Type B pancreatic cell (in vitro differentiated cells): Measurements from ENCODE around the gene ADCY5. TPM values are rescaled to one million over a fixed set of nuclear protein-coding genes. Genes with fewer than 3 reads are reported as not detected.

Experiments
- DNase-seq: peaks from one replicate; pipeline ENCODE4 v3.0.0; 2021; ENCODE audit warnings: mixed read lengths; ENCODE audit not compliant: unreplicated experiment; ENCODE audit errors: extremely low spot score
- H3K27ac Mint-ChIP-seq: 2 replicates; pipeline ENCODE4 v1.8.0; 2021; ENCODE audit warnings: mild to moderate bottlenecking, mixed read lengths
- H3K27me3 Mint-ChIP-seq: 2 replicates; pipeline ENCODE4 v1.8.0; 2021; ENCODE audit warnings: mixed read lengths
- H3K36me3 Mint-ChIP-seq: 2 replicates; pipeline ENCODE4 v1.8.0; 2021; ENCODE audit warnings: mixed read lengths
- H3K4me1 Mint-ChIP-seq: one replicate; pipeline ENCODE4 v1.8.0; 2021; ENCODE audit warnings: mixed read lengths; ENCODE audit not compliant: unreplicated experiment
- H3K4me3 Mint-ChIP-seq: 2 replicates; pipeline ENCODE4 v1.8.0; 2021; ENCODE audit warnings: mild to moderate bottlenecking, mixed read lengths
- H3K9me3 Mint-ChIP-seq: 2 replicates; pipeline ENCODE4 v1.8.0; 2021; ENCODE audit warnings: mixed read lengths
- total RNA-seq: library from RNA; stranded (reverse); gene quantifications from 2 replicates; pipeline ENCODE4 v1.2.1, GENCODE V29; 2021; ENCODE audit warnings: low replicate concordance
- TF ChIP-seq, protein P1 (sequence below): fragments of 200-600 bp; sonication (generic); conservative IDR thresholded peaks from 2 replicates; pipeline ENCODE4 v1.5.0; 2021; ENCODE audit warnings: antibody characterized with exemption, mild to moderate bottlenecking

ADCY5 gene
- total RNA-seq, 1 donor from 2014 or later, result 9.1 TPM

DNA sequence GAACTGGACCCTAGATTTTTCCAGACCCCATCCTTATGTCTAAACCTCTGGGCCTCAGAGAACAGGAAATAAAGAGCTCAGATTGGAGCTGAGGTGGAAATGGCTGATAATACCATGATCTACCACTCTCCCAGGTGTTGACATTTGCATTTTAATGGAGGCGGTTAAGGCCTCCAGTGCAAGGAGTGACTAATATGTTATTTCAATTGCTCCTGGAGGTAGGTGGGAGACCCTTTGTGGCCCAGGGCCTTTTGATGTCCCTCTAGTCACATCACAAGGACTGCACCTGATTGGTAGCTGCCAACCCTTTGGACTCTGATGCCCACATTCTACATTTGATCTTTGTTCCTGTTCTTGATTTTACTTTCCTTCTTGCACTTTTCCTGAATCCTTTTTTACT lies 9.0 kb upstream of the ADCY5 start:
- Mint-ChIP-seq H3K36me3 (no peaks in the 10 kb centered on the region), H3K9me3 (no peaks in the 10 kb centered on the region), H3K4me3 (no peak overlapping the region), H3K4me1 (peaks cover 15% of the 10 kb centered on the region), H3K27ac (no peak overlapping the region), H3K27me3 (peaks cover 30% of the 10 kb centered on the region)
- no peak for DNase-seq
- TF ChIP-seq, protein P1, sequence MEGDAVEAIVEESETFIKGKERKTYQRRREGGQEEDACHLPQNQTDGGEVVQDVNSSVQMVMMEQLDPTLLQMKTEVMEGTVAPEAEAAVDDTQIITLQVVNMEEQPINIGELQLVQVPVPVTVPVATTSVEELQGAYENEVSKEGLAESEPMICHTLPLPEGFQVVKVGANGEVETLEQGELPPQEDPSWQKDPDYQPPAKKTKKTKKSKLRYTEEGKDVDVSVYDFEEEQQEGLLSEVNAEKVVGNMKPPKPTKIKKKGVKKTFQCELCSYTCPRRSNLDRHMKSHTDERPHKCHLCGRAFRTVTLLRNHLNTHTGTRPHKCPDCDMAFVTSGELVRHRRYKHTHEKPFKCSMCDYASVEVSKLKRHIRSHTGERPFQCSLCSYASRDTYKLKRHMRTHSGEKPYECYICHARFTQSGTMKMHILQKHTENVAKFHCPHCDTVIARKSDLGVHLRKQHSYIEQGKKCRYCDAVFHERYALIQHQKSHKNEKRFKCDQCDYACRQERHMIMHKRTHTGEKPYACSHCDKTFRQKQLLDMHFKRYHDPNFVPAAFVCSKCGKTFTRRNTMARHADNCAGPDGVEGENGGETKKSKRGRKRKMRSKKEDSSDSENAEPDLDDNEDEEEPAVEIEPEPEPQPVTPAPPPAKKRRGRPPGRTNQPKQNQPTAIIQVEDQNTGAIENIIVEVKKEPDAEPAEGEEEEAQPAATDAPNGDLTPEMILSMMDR, result no peak

GRCh38 chr3:123453675-123454074 lies 4.8 kb upstream of the ADCY5 start:
- no peak for DNase-seq
- H3K36me3 Mint-ChIP-seq, result no peaks in the 10 kb centered on the region
- peak overlapping the region; percentile 4 for H3K4me3 Mint-ChIP-seq
- TF ChIP-seq, protein P1, result no peak
- H3K27ac Mint-ChIP-seq, result no peak overlapping the region
- no peaks in the 10 kb centered on the region for H3K9me3 Mint-ChIP-seq
- peaks cover 13% of the 10 kb centered on the region for H3K4me1 Mint-ChIP-seq
- peaks cover 32% of the 10 kb centered on the region for H3K27me3 Mint-ChIP-seq

- peaks cover 1% of the 10 kb centered on the region for H3K36me3 Mint-ChIP-seq
- peaks cover 18% of the 10 kb centered on the region for H3K4me1 Mint-ChIP-seq
- peak overlapping the region; percentile 61 for H3K4me3 Mint-ChIP-seq
- DNase-seq, result no peak
- no peaks in the 10 kb centered on the region for H3K9me3 Mint-ChIP-seq
- TF ChIP-seq, protein P1, result no peak
- H3K27me3 Mint-ChIP-seq, result peaks cover 39% of the 10 kb centered on the region
- peak overlapping the region; percentile 9 for H3K27ac Mint-ChIP-seq
Observed at GRCh38 chr3:123451186-123451585, 2.3 kb upstream of the ADCY5 start.

DNA sequence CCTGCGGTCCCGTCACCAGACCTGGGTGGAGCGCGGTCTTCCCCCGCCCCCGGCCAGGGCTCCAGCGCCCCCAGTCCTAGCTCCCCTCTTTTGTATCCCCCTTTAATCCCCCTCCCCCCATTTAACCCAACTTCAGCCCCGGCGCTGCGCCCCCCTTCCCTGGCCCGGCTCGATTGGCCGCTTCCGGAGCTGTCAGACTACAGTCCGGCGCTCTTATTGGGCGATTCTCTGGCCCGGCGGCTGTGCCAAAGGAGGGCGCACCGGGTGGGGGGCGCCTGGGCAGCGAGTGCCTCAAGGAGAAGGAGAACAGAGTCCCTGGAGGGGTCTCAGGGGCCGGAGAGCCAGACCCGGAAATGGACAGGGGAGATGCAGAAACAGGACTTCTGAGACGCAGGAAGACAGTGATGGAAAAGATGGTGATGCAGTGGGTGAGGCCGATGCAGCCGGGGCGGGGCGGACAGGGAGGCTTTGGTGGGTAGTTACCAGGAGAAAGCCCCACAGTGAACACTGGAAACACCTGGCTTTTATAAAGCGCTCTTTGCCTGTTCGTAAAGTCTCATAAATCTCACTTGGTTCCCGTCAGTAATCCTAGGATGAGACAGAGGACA lies 1.2 kb upstream of the ADCY5 start:
- TF ChIP-seq, protein P1, result no peak
- H3K9me3 Mint-ChIP-seq, result no peaks in the 10 kb centered on the region

DNA sequence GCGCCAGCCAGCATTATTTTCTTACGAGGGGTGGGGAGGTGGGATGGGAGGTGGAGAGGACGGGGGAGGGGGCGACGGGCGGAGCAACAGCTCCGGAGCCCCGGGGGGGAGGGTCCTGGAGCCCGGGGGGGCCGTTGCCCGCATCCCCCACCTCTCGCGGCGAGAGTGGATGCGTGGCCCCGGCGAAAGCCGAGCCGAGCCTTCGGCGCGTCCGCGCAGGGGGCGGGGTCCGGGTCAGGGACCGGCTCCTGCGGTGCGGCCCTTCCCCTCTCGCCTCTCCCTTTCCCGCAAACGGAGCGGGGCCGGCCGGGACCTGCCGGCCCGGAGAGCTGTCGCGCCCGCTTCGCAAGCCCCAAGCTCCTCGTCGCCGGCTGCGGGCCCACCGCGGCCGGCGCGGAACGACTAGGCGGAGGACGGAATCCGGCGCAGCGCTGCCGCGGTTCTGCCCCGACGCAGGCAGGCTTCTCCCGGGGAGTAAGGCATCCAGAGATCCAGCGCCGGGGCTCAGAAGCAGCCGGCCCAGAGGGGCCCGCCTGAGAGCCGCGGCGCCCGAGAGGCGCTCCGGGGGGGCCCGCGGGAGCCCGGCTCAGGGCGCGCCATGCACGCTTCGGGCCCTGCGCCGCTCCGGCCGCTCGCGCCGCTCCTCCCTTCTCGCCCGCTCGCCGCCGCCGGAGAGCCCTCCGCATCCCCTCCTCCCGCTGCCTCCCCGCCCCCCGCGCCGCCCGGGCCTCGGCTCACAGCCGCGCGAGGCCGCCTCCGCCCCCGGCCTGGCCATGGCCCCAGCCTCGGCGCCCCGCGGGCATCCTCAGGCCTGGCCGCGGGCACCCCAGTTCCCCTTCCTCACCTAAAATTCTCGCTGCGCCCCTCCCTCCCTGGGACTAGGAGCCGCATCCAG lies 459 bp upstream of the ADCY5 start:
- H3K4me3 Mint-ChIP-seq, result peak overlapping the region; percentile 83
- H3K36me3 Mint-ChIP-seq, result peaks cover 5% of the 10 kb centered on the region
- no peak for DNase-seq
- H3K27ac Mint-ChIP-seq, result no peak overlapping the region
- peaks cover 30% of the 10 kb centered on the region for H3K4me1 Mint-ChIP-seq
- TF ChIP-seq, protein P1, result no peak
- no peaks in the 10 kb centered on the region for H3K9me3 Mint-ChIP-seq
- peaks cover 57% of the 10 kb centered on the region for H3K27me3 Mint-ChIP-seq

More for the DNA sequence above, 1.2 kb upstream of the ADCY5 start:
- Mint-ChIP-seq H3K4me1 (peaks cover 25% of the 10 kb centered on the region), H3K27me3 (peaks cover 49% of the 10 kb centered on the region), H3K27ac (peak overlapping the region; percentile 59), H3K36me3 (peaks cover 5% of the 10 kb centered on the region), H3K4me3 (peak overlapping the region; percentile 83)
- no peak for DNase-seq
